ENCODE measurements around the gene KMT2B. TPM values are rescaled to one million over a fixed set of nuclear protein-coding genes. Genes with fewer than 3 reads are reported as not detected.

Gene KMT2B
- total and polyA plus RNA-seq, 5 experiments from 2014 or later = 0.60 to 79.2 (median 2.8) TPM

- Mint-ChIP-seq H3K4me3 (peak within 1 kb of the TSS; percentile 90 to 99 (median 98)), H3K9me3 (no peaks in the 10 kb centered on the region), H3K27me3 (peaks cover 2 to 12% (median 9%) of the 10 kb centered on the region in 5 donors), H3K27ac (peak within 1 kb of the TSS; percentile 93 to 98 (median 96)), H3K4me1 (peaks cover 16 to 41% (median 38%) of the 10 kb centered on the region in 4 donors), H3K36me3 (peaks cover 0 to 24% (median 5%) of the 10 kb centered on the region in 3 donors)
- ATAC-seq (no peak), DNase-seq (no peak)
- POLR2A ChIA-PET = interaction anchor here (0.6 to 4.1 kb wide), 8 partner anchors 7 to 109 kb away, joined by 3 to 36 read pairs (median 5); partner anchors contain the start of genes COX6B1, IGFLR1, LIN37 and PSENEN
Observed at GRCh38 chr19:35756377-35757230, 38.8 kb downstream of the KMT2B start, which contains the start of gene HSPB6. TSS of gene HSPB6 (minus strand) at chr19:35757029. CDS start at chr19:35757008, 21 bp downstream.

- ATAC-seq = no peak
- POLR2A ChIA-PET = interaction anchor here (0.6 to 4.1 kb wide), 7 partner anchors 8 to 55 kb away, joined by 3 to 36 read pairs (median 6); partner anchors contain the start of genes IGFLR1, LIN37, PSENEN and U2AF1L4
- peaks cover 2 to 12% (median 9%) of the 10 kb centered on the region in 5 donors for H3K27me3 Mint-ChIP-seq
- H3K36me3 Mint-ChIP-seq = peaks cover 0 to 27% (median 5%) of the 10 kb centered on the region in 3 donors
- peak overlapping the region in 6 of 10 donors; percentile 44 to 98 (median 94) for H3K27ac Mint-ChIP-seq
- H3K4me1 Mint-ChIP-seq = peaks cover 18 to 41% (median 40%) of the 10 kb centered on the region in 4 donors
- no peaks in the 10 kb centered on the region for H3K9me3 Mint-ChIP-seq
- peak in 2 of 10 donors; percentile 21 for DNase-seq
- peak overlapping the region; percentile 90 to 99 (median 98) for H3K4me3 Mint-ChIP-seq
Observed at GRCh38 chr19:35757231-35757748, 39.5 kb downstream of the KMT2B start.

- ATAC-seq (peak; percentile 97), DNase-seq (peak; percentile 91 to 100 (median 99))
- Mint-ChIP-seq H3K4me3 (peak within 1 kb of the TSS; percentile 90 to 99 (median 98)), H3K27me3 (peaks cover 2 to 12% (median 9%) of the 10 kb centered on the region in 5 donors), H3K27ac (peak within 1 kb of the TSS; percentile 93 to 98 (median 96)), H3K4me1 (peaks cover 18 to 41% (median 40%) of the 10 kb centered on the region in 4 donors), H3K9me3 (no peaks in the 10 kb centered on the region), H3K36me3 (peaks cover 0 to 34% (median 5%) of the 10 kb centered on the region in 3 donors)
- POLR2A ChIA-PET = interaction anchor here (0.9 to 4.1 kb wide), 7 partner anchors 10 to 55 kb away, joined by 4 to 36 read pairs (median 6); partner anchors contain the start of genes IGFLR1, LIN37, PSENEN and U2AF1L4
Observed at GRCh38 chr19:35757749-35758608, 40.2 kb downstream of the KMT2B start, which contains the start of gene PROSER3. TSS of gene PROSER3 (plus strand) at chr19:35758176. CDS start at chr19:35758216, 40 bp downstream.

- Mint-ChIP-seq H3K9me3 (no peaks in the 10 kb centered on the region), H3K27ac (peak overlapping the region in 4 of 10 donors; percentile 16 to 85 (median 46)), H3K36me3 (peaks cover 0 to 40% (median 0%) of the 10 kb centered on the region in 3 donors), H3K4me3 (peak overlapping the region; percentile 16 to 98 (median 78)), H3K4me1 (peaks cover 17 to 41% (median 40%) of the 10 kb centered on the region in 4 donors), H3K27me3 (peaks cover 2 to 11% (median 9%) of the 10 kb centered on the region in 5 donors)
- no peak for ATAC-seq
- POLR2A ChIA-PET = interaction anchor here (1.3 to 1.8 kb wide), 2 partner anchors 15 to 18 kb away, joined by 4 to 7 read pairs; partner anchors contain the start of genes IGFLR1, PSENEN and U2AF1L4
- no peak for DNase-seq
Observed at GRCh38 chr19:35759697-35760096, 41.9 kb downstream of the KMT2B start.

GRCh38 chr19:35760711-35761349 is 43.0 kb downstream of the KMT2B start:
- POLR2A ChIA-PET = interaction anchor here (1.8 kb wide), 1 partner anchor 16 kb away, joined by 7 read pairs; the partner anchor contains the start of genes PSENEN and U2AF1L4
- peaks cover 0 to 42% (median 0%) of the 10 kb centered on the region in 3 donors for H3K36me3 Mint-ChIP-seq
- peak overlapping the region in 1 of 10 donors; percentile 30 for H3K4me3 Mint-ChIP-seq
- peaks cover 0 to 8% (median 5%) of the 10 kb centered on the region in 5 donors for H3K27me3 Mint-ChIP-seq
- no peak for DNase-seq
- no peak for ATAC-seq
- H3K9me3 Mint-ChIP-seq = no peaks in the 10 kb centered on the region
- peaks cover 13 to 38% (median 34%) of the 10 kb centered on the region in 4 donors for H3K4me1 Mint-ChIP-seq
- no peak overlapping the region for H3K27ac Mint-ChIP-seq

GRCh38 chr19:35764432-35765315 is 46.9 kb downstream of the KMT2B start:
- Mint-ChIP-seq H3K27me3 (no peaks in the 10 kb centered on the region), H3K9me3 (no peaks in the 10 kb centered on the region), H3K27ac (no peak overlapping the region), H3K4me1 (peaks cover 2 to 12% (median 6%) of the 10 kb centered on the region in 4 donors), H3K4me3 (no peak overlapping the region), H3K36me3 (peaks cover 0 to 51% (median 3%) of the 10 kb centered on the region in 3 donors)
- ATAC-seq (no peak), DNase-seq (no peak)
- POLR2A ChIA-PET = interaction anchor here (1.3 kb wide), 1 partner anchor 17 kb away, joined by 4 read pairs; the partner anchor contains the start of gene LIN37

- peaks cover 0 to 46% (median 3%) of the 10 kb centered on the region in 3 donors for H3K36me3 Mint-ChIP-seq
- H3K9me3 Mint-ChIP-seq = no peaks in the 10 kb centered on the region
- peaks cover 0 to 7% (median 3%) of the 10 kb centered on the region in 4 donors for H3K4me1 Mint-ChIP-seq
- H3K27ac Mint-ChIP-seq = no peak overlapping the region
- POLR2A ChIA-PET = interaction anchor here (0.6 to 1.0 kb wide), 2 partner anchors 18 to 23 kb away, joined by 3 to 4 read pairs; partner anchors contain the start of gene LIN37
- H3K27me3 Mint-ChIP-seq = no peaks in the 10 kb centered on the region
- H3K4me3 Mint-ChIP-seq = no peak overlapping the region
- ATAC-seq (no peak), DNase-seq (no peak)
Observed at GRCh38 chr19:35766571-35767104, 48.8 kb downstream of the KMT2B start.

GRCh38 chr19:35767288-35768081 is 49.7 kb downstream of the KMT2B start:
- H3K9me3 Mint-ChIP-seq = no peaks in the 10 kb centered on the region
- H3K36me3 Mint-ChIP-seq = peaks cover 0 to 38% (median 3%) of the 10 kb centered on the region in 3 donors
- H3K27ac Mint-ChIP-seq = no peak overlapping the region
- no peak overlapping the region for H3K4me3 Mint-ChIP-seq
- POLR2A ChIA-PET = interaction anchor here (1.0 kb wide), 1 partner anchor 19 kb away, joined by 3 read pairs; the partner anchor contains the start of gene LIN37
- ATAC-seq = no peak
- no peak for DNase-seq
- peaks cover 0 to 5% (median 2%) of the 10 kb centered on the region in 4 donors for H3K4me1 Mint-ChIP-seq
- no peaks in the 10 kb centered on the region for H3K27me3 Mint-ChIP-seq

GRCh38 chr19:35768082-35768421 is 50.2 kb downstream of the KMT2B start:
- no peaks in the 10 kb centered on the region for H3K27me3 Mint-ChIP-seq
- no peak overlapping the region for H3K4me3 Mint-ChIP-seq
- ATAC-seq (no peak), DNase-seq (no peak)
- H3K9me3 Mint-ChIP-seq = no peaks in the 10 kb centered on the region
- H3K36me3 Mint-ChIP-seq = peaks cover 0 to 33% (median 3%) of the 10 kb centered on the region in 3 donors
- POLR2A ChIA-PET = no interaction called here
- H3K4me1 Mint-ChIP-seq = peaks cover 0 to 5% (median 2%) of the 10 kb centered on the region in 4 donors
- peak overlapping the region in 1 of 10 donors; percentile 66 for H3K27ac Mint-ChIP-seq

Measured in naive thymus-derived CD8-positive, alpha-beta T cell (primary cell).